Measurements from ENCODE around the gene QKI. TPM values are rescaled to one million over a fixed set of nuclear protein-coding genes. Genes with fewer than 3 reads are reported as not detected.

Gene QKI
- 192 TPM for polyA plus RNA-seq (2013, experiment 1 of 4)
- polyA plus RNA-seq (2013, experiment 2 of 4): 178 TPM
- 187 TPM for polyA plus RNA-seq (2013, experiment 3 of 4)
- 216 TPM for polyA plus RNA-seq (2013, experiment 4 of 4)

DNA sequence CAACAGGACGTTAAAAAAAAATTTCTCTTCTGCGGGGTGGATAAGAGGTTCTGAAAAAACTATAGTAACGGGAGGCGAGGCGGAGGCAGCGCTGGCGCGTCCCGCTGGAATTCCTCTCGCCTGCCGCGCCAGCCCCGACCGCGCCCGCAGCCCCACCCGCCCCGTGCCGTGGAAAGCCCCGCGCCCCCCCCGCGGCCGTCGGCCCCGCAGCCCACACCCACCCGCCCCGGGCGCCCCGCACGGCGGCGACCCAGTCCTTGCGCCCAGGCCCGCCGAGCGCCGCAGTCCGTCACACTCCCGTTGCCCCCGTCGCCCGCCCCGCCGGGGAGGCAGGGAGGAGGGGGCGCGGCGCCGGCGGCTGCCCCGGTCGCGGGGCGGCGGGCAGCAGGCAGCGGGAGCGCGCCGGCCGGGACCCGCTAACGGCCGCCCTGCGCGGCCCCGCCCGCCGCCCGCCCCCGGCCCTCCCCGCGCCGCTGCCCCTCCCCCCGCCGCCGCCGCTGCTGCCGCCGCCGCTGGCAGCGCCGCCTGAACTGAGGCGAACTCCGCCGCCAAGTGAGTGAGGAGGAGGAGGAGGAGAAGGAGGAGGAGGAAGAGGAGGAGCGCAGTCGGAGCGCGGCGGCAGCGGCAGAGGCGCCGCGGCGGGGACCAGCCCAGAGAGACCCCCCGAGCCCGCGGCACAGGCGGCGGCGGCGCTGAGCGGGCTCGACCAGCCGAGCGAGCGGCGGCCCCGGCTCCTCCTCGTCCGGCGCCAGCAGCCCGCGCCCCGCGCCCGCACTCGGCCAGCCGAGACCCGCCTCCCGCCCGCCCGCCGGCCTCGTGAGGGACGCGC lies at the start of gene QKI:
Gene QKI, plus strand, starts transcription at position 602 of the 829 bp plus-strand sequence. CDS start 476 bp downstream, outside the sequence.
- Histone ChIP-seq H3K9me3 (ENCODE audit: control insufficient read depth, low read length) (no peaks in the 10 kb centered on the region), H3K36me3 (ENCODE audit: control insufficient read depth, insufficient read depth, low read length) (no peaks in the 10 kb centered on the region), H3K4me3 (ENCODE audit: insufficient read depth, low read depth, low read length) (peak within 1 kb of the TSS; percentile 90), H3K4me1 (ENCODE audit: control insufficient read depth, insufficient read depth, low read length) (peaks cover 11% of the 10 kb centered on the region), H3K27me3 (ENCODE audit: control insufficient read depth, insufficient read depth, low read length, poor library complexity, severe bottlenecking) (no peaks in the 10 kb centered on the region), H3K27ac (ENCODE audit: insufficient read depth, low read depth, low read length, poor library complexity, severe bottlenecking) (peak within 1 kb of the TSS; percentile 87)
- 0% methylated on average over 127 of the region's 127 CpGs for WGBS, 2 experiments

DNA sequence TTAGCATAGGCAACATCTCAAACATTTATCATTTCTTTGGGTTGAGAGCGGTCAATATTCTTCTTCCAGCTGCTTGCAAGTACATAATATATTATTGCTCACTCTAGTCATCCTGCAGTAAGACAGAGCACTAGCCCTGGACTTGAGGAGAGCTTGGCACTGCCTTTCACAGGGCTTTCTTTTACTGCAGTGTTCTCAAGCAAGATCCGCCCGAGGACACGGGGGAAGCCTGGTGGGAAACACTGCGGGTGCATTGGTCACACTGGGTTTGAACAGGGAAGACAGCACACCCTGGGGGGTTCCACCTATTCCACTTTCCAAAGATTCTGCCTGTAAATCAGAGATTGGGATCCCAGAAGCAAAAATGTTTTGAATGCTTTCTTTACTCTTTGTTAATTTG lies 48.2 kb upstream of the QKI start:
- H3K27ac ChIP-seq (ENCODE audit: insufficient read depth, low read depth, low read length, poor library complexity, severe bottlenecking): no peak overlapping the region
- 89 to 90% methylated on average over 5 of the region's 5 CpGs for WGBS, 2 experiments
- no peaks in the 10 kb centered on the region for H3K36me3 ChIP-seq (ENCODE audit: control insufficient read depth, insufficient read depth, low read length)
- H3K27me3 ChIP-seq (ENCODE audit: control insufficient read depth, insufficient read depth, low read length, poor library complexity, severe bottlenecking): no peaks in the 10 kb centered on the region
- H3K4me3 ChIP-seq (ENCODE audit: insufficient read depth, low read depth, low read length): no peak overlapping the region
- H3K9me3 ChIP-seq (ENCODE audit: control insufficient read depth, low read length): no peaks in the 10 kb centered on the region
- H3K4me1 ChIP-seq (ENCODE audit: control insufficient read depth, insufficient read depth, low read length): no peaks in the 10 kb centered on the region

DNA sequence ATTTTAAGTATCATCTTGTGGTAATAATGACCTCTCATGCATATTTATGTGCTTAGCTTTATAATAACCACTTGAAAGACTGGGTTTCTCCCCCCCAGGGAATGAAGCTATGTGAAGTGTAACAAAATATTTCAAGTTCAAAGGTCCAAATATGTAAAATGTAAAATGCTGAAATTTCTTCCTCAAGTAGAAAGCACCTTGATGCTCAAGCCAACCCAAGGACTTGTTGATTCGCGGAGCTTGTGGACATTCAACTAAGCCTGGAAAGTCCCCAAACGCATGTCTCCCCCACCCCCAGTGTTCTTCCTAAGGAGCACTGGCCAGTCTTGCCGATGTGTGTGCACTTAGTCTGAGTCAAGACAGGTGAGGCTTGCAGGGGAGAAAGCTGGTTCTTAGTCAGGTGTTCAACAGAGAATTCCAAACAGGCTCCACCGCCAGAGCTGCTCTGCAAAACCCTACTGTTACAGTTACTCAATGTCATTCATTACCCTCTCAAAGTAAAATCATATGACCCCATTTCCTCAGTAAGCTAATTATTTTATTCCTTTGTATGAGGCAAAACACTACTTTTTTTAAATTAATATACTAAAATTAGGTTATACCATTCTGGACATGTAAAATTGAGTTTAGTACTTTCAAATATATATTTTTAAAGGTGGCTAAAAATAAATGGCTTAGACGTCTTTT lies 46.9 kb upstream of the QKI start:
- Histone ChIP-seq H3K9me3 (ENCODE audit: control insufficient read depth, low read length) (no peaks in the 10 kb centered on the region), H3K27ac (ENCODE audit: insufficient read depth, low read depth, low read length, poor library complexity, severe bottlenecking) (no peak overlapping the region), H3K27me3 (ENCODE audit: control insufficient read depth, insufficient read depth, low read length, poor library complexity, severe bottlenecking) (no peaks in the 10 kb centered on the region), H3K4me3 (ENCODE audit: insufficient read depth, low read depth, low read length) (no peak overlapping the region), H3K4me1 (ENCODE audit: control insufficient read depth, insufficient read depth, low read length) (no peaks in the 10 kb centered on the region), H3K36me3 (ENCODE audit: control insufficient read depth, insufficient read depth, low read length) (no peaks in the 10 kb centered on the region)
- WGBS, 2 experiments: 88 to 92% methylated on average over 5 of the region's 6 CpGs

DNA sequence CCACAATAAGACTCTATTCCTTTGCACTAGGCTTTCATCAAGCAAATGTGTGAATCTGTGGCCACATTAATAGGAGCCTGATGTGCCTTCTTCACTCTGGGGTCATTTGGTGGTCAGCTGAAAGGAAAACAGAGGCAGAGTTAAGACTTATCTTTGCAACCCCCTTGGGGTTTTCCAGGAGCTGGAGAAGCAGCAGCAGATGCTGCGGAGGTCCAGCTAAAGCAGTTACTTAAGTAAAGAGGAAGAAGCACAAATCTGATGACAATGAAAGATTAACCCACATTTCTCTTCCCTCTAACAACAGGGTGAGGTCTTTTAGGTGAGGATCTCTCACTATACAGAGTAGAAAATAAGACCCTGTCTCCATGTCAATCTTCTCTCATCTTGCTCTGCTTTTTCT lies 45.4 kb upstream of the QKI start:
- H3K4me1 ChIP-seq (ENCODE audit: control insufficient read depth, insufficient read depth, low read length): no peaks in the 10 kb centered on the region
- H3K9me3 ChIP-seq (ENCODE audit: control insufficient read depth, low read length): no peaks in the 10 kb centered on the region
- no peak overlapping the region for H3K27ac ChIP-seq (ENCODE audit: insufficient read depth, low read depth, low read length, poor library complexity, severe bottlenecking)
- no peaks in the 10 kb centered on the region for H3K27me3 ChIP-seq (ENCODE audit: control insufficient read depth, insufficient read depth, low read length, poor library complexity, severe bottlenecking)
- no peaks in the 10 kb centered on the region for H3K36me3 ChIP-seq (ENCODE audit: control insufficient read depth, insufficient read depth, low read length)
- WGBS, 2 experiments: 86 to 95% methylated on average over 1 of the region's 1 CpG
- H3K4me3 ChIP-seq (ENCODE audit: insufficient read depth, low read depth, low read length): no peak overlapping the region

DNA sequence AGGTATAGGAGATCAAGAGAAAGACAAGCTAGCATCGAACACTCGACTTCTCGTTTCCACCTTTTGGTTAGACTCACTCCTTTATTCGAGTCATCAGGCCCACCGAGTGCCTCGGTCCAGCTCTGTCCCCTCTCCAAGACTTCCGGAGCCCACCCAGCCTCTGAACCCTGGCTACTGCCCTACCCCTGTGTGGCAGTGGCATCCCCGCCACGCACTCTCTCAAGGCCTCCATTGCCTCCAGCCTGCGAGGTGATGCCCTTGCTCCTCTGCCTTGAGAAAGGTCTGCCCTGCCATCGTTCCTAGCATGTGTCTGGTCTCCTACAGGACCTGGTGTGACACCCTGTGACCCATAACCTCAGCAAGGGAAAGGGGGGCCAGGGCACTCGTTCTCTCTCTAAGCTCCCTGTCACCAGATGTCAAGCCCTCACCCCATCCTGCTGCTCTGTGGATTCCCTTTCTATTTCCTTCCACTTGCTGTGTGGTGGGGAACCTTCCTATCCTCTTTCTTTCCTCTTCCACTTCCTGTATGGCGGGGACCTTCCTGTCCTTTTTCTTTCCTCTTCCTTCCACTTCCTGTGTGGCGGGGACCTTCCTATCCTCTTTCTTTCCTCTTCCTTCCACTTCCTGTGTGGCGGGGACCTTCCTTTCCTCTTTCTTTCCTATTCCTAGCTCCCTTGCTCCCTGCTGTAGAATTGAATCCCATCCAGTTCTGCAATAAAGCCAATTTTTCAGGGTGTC lies 44.7 kb upstream of the QKI start:
- no peak overlapping the region for H3K27ac ChIP-seq (ENCODE audit: insufficient read depth, low read depth, low read length, poor library complexity, severe bottlenecking)
- no peaks in the 10 kb centered on the region for H3K27me3 ChIP-seq (ENCODE audit: control insufficient read depth, insufficient read depth, low read length, poor library complexity, severe bottlenecking)
- H3K36me3 ChIP-seq (ENCODE audit: control insufficient read depth, insufficient read depth, low read length): no peaks in the 10 kb centered on the region
- 91% methylated on average over 15 of the region's 15 CpGs for WGBS, 2 experiments
- H3K4me1 ChIP-seq (ENCODE audit: control insufficient read depth, insufficient read depth, low read length): no peaks in the 10 kb centered on the region
- H3K4me3 ChIP-seq (ENCODE audit: insufficient read depth, low read depth, low read length): no peak overlapping the region
- no peaks in the 10 kb centered on the region for H3K9me3 ChIP-seq (ENCODE audit: control insufficient read depth, low read length)

DNA sequence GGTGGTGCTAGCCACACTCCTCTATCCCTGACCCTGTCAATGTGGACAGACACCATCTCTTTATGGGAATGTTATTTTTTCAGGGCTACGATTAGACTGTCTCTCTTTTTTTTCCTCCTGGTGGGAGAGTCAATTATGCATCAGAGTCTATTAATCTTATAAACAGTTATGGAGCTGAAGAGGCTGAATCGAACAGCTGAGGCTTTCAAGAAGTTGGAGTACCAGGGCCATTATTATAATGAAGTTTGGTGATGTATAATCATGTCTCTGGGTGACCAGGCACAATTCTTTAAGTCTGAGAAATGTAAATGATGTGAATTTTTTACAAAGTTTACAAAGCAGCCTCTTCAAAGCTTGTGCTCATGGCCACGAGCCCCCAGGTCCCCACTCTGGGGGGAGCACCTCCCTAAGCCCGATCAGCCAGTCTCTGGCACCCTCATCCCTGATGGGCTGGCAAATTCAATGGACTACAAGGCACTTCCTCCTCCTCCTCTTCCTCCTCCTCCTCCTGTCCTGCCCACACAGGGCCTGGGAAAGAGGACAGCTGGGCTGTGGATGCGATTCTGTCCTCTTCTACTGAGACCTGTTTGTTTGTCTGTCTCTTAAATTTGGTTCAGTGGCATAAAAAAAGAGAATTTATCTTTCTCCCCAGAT lies 43.9 kb upstream of the QKI start:
- H3K4me1 ChIP-seq (ENCODE audit: control insufficient read depth, insufficient read depth, low read length): no peaks in the 10 kb centered on the region
- H3K36me3 ChIP-seq (ENCODE audit: control insufficient read depth, insufficient read depth, low read length): no peaks in the 10 kb centered on the region
- no peak overlapping the region for H3K4me3 ChIP-seq (ENCODE audit: insufficient read depth, low read depth, low read length)
- H3K9me3 ChIP-seq (ENCODE audit: control insufficient read depth, low read length): no peaks in the 10 kb centered on the region
- WGBS, 2 experiments: 85 to 93% methylated on average over 5 of the region's 5 CpGs
- no peaks in the 10 kb centered on the region for H3K27me3 ChIP-seq (ENCODE audit: control insufficient read depth, insufficient read depth, low read length, poor library complexity, severe bottlenecking)
- no peak overlapping the region for H3K27ac ChIP-seq (ENCODE audit: insufficient read depth, low read depth, low read length, poor library complexity, severe bottlenecking)

DNA sequence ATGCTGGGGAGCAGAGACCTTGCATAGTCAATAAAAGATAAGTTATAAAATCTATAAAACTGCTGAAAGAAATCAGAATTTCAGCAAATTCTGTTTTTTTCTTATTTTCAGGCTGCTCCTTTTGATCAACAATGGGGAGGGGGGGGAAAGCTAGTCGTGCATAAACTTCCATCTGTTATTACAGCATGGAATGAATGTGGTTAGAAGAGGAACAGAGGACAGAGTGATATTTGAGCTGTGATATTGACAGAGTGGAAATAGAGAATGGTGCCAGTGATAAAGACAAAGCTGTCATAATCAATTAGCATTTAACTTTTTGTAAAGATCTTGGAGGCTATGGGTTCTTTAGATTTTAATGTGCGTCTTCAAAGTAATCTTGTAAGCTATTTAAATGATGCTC lies 43.4 kb upstream of the QKI start:
- WGBS, 2 experiments: 78 to 80% methylated on average over 1 to 2 of the region's 2 CpGs
- H3K27me3 ChIP-seq (ENCODE audit: control insufficient read depth, insufficient read depth, low read length, poor library complexity, severe bottlenecking): no peaks in the 10 kb centered on the region
- no peak overlapping the region for H3K27ac ChIP-seq (ENCODE audit: insufficient read depth, low read depth, low read length, poor library complexity, severe bottlenecking)
- no peaks in the 10 kb centered on the region for H3K36me3 ChIP-seq (ENCODE audit: control insufficient read depth, insufficient read depth, low read length)
- no peaks in the 10 kb centered on the region for H3K9me3 ChIP-seq (ENCODE audit: control insufficient read depth, low read length)
- no peak overlapping the region for H3K4me3 ChIP-seq (ENCODE audit: insufficient read depth, low read depth, low read length)
- H3K4me1 ChIP-seq (ENCODE audit: control insufficient read depth, insufficient read depth, low read length): no peaks in the 10 kb centered on the region

DNA sequence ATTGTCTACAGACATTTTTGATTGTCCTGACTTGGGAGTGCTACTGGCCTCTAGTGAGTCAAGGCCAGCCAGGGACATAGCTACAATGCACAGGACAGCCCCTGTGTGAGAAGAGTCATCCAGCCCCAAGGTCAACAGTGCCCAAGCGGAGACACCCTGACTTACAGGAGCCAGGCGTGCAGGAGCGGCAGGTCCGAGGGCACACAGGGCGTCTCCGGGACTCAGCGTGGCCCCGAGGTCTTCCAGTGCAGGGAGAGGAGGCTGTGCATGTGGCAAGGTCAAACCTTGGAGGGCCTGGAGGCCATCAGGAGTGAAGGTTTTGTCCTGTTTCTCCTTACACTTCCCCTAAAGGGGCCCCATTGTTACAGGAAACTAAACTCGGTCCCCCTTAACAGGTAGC lies 41.3 kb upstream of the QKI start:
- Histone ChIP-seq H3K4me1 (ENCODE audit: control insufficient read depth, insufficient read depth, low read length) (no peaks in the 10 kb centered on the region), H3K9me3 (ENCODE audit: control insufficient read depth, low read length) (no peaks in the 10 kb centered on the region), H3K27me3 (ENCODE audit: control insufficient read depth, insufficient read depth, low read length, poor library complexity, severe bottlenecking) (no peaks in the 10 kb centered on the region), H3K4me3 (ENCODE audit: insufficient read depth, low read depth, low read length) (no peak overlapping the region), H3K27ac (ENCODE audit: insufficient read depth, low read depth, low read length, poor library complexity, severe bottlenecking) (no peak overlapping the region), H3K36me3 (ENCODE audit: control insufficient read depth, insufficient read depth, low read length) (no peaks in the 10 kb centered on the region)
- 97% methylated on average over 9 of the region's 9 CpGs for WGBS, 2 experiments

DNA sequence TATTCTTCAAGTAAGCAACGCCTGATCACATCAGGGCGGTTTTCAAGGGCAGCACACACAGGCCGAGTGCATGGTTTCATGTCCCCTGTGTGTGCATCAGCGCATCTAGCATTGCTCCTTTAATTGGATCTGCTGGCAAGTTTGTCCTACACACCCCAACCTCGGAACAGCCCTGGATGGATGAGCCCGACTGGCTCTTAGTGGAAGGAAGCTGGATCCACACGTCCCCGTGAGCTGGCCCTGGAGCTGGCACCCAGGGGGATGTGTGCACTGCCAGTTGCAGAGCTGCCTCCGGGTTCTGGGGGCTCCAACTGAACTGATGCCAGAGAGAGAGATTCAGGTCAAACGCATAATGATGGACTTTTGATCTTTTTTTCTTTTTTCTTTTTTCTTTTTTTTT lies 39.2 kb upstream of the QKI start:
- H3K9me3 ChIP-seq (ENCODE audit: control insufficient read depth, low read length): no peaks in the 10 kb centered on the region
- no peak overlapping the region for H3K4me3 ChIP-seq (ENCODE audit: insufficient read depth, low read depth, low read length)
- no peak overlapping the region for H3K27ac ChIP-seq (ENCODE audit: insufficient read depth, low read depth, low read length, poor library complexity, severe bottlenecking)
- WGBS, 2 experiments: 90 to 95% methylated on average over 10 of the region's 10 CpGs
- H3K36me3 ChIP-seq (ENCODE audit: control insufficient read depth, insufficient read depth, low read length): no peaks in the 10 kb centered on the region
- no peaks in the 10 kb centered on the region for H3K4me1 ChIP-seq (ENCODE audit: control insufficient read depth, insufficient read depth, low read length)
- no peaks in the 10 kb centered on the region for H3K27me3 ChIP-seq (ENCODE audit: control insufficient read depth, insufficient read depth, low read length, poor library complexity, severe bottlenecking)

Data from ectodermal cell (in vitro differentiated cells).